Measurements from ENCODE around the gene NDRG4.
A peak's percentile ranks its signal among the peaks of the same experiment; 100 is the strongest.

Gene NDRG4

DNA sequence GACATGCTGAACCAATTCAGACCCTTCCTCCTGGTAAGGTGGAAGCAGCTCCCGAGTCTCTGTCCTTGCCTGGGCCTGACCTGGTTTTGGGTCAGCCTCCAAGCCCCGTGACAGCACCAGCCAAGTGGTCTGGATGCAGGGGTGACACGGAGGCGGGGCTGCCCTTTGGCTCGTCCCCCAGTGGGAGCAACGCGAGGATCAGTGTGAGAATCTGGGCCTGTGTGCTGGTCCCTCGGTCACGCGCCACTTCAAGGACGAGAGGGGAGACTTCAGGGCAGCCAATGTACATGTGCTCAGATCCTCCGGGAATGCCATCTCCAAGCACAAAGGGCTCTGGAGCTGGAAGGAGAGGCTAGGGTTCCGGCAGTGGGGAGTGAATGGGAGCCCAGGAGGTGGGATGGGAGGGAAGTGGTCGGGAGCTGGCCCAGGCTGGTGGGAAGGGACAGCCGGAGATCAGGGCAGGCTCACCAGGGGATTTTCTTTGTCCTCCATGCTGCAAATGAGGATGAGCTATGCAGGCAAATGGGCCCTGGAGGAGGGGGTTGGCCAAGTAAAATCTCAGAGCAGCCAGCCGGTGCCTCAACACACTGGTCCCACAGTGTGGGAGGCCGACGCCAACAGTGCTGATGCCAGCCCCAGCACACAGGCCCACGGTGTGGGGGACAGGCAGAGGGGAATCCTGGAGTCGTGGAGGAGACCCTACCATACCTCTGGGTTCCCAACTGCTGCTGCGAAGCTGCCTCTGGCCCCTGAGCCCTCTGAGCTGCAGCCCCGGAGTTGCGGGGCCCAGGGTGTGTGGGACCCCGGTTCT lies 4.2 kb upstream of the NDRG4 start:
- DNase-seq (ENCODE audit: low spot score) = peak; percentile 36

DNA sequence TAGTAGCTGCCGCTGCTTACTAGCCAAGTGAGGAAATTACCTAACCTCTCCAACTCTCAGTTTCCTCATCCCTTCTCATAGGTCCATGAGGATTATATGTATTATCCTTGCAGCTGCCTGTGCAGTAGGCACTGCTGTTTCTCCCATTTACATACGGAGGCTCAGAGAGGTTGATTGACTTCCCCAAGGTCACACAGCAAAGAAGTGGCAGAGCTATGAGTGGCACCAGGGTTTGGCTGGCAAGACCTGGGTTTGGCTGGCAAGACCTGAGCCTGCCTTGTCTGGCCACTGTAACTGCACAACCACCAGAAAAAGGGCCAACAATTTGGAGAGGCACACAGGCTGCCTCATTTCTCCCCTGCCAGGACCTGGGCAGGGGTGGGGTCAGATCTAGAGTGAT lies 2.5 kb upstream of the NDRG4 start:
- DNase-seq (ENCODE audit: low spot score) = no peak

DNA sequence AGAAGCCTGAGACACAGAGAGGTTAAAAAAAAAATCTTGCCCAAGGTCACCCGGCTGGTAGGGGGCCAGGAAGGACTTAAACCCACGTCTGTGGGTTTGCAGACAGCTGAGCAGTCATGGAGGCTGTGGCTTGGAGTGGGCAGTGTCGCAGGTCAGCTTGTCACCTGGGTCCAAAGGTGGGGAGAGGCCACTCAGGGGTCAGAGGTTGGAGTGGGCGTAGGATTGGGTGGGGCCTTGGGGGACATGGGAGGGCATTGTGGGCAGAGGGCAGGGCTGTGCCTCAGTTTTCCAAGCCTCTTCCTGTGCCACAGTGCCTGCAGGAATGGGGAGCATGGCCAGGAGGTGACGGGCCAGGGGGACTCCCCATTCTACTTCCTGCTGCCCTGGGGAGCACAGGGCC lies 2.0 kb upstream of the NDRG4 start:
- DNase-seq (ENCODE audit: low spot score) = no peak

DNA sequence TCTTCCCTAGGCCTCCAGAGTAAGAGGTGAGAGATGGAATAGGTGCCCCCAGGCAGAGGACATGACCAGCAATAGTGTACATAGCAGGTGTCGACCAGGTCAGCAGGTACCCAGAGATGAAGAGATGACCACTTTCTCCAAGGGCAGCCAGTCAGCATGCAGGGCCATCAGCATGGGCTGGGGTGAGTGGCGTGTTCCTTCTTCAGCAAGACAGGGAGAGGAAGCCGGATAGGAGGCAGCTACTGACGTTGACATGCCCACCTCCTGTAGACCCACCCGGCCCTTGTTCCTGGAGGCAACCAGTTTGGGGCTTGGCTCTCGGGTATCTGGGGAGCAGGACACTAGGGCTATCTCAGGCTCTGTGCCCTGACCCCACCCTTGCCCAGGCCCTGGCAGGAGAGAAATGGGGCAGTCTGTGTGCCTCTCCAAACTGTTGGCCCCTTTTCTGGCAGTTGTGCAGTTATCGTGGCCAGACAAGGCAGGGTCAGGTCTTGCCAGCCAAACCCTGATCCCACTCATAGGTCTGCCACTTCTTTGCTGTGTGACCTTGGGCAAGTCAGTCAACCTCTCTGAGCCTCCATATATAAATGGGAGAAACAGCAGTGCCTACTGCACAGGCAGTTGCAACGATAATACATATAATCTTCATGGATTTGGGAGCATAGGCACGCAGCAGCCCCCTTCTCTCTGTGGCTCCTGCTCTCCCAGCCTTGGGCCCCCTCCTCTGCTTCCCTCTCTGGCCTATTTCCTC lies 1.4 kb upstream of the NDRG4 start:
- no peak for DNase-seq (ENCODE audit: low spot score)

DNA sequence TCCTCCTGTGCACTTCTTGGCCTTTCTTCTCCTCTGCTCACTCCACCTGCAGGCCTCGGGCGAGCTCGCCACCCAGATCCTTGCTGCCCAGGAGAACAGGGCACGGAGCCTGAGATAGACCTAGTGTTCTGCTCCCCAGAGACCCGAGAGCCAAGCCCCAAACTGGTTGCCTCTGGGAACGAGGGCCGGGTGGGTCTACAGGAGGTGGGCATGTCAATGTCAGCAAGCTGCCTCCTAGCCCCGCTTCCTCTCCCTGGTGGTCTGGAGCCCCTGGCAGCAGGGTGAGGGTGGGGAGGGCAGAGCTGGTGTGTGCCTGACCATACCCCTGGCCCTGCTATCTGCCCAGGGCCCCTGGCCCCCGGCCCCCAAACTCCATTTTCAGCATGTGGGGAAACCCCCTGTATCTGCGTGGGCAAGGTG lies 841 bp upstream of the NDRG4 start:
- DNase-seq (ENCODE audit: low spot score) = no peak

DNA sequence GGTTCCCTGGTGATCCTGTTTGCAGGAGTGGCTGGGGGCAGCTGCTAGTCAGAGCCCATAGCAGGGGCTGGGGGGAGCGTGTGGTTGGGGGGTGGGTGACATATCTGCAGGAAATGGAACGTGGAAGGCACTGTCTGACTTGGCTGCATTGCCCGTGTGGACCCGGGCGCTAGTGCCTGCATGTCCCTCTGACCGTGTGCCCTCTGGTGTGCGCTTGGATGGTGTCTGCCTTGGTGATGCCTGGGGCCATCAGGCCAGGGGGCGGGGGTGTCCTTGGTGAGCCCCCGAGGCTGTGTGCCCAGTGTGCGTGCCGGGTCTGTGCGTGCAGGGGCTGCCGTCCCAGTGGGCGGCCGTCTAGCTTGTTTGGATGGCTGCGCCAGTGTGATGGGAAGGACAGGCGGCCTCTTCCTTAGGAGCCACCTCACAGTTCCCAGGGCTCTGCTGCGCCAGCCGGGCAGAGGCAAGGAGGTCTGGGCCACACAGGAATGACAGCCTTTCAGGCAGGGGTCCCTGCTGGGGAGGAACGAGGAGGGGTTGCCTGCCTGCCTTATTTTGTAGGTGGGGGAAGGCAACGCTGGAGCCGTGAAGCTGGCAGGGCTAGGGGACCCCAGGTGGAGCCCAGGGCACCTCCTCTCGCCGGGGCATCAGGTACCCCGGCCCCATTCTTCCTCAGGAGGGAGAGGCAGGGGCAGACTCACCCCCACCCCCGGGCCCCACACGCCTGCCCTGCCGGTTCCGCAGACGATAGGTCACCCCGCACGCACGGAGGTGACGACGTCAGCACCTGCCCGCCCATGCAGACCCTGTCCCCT lies 693 bp downstream of the NDRG4 start:
- no peak for DNase-seq (ENCODE audit: low spot score)

DNA sequence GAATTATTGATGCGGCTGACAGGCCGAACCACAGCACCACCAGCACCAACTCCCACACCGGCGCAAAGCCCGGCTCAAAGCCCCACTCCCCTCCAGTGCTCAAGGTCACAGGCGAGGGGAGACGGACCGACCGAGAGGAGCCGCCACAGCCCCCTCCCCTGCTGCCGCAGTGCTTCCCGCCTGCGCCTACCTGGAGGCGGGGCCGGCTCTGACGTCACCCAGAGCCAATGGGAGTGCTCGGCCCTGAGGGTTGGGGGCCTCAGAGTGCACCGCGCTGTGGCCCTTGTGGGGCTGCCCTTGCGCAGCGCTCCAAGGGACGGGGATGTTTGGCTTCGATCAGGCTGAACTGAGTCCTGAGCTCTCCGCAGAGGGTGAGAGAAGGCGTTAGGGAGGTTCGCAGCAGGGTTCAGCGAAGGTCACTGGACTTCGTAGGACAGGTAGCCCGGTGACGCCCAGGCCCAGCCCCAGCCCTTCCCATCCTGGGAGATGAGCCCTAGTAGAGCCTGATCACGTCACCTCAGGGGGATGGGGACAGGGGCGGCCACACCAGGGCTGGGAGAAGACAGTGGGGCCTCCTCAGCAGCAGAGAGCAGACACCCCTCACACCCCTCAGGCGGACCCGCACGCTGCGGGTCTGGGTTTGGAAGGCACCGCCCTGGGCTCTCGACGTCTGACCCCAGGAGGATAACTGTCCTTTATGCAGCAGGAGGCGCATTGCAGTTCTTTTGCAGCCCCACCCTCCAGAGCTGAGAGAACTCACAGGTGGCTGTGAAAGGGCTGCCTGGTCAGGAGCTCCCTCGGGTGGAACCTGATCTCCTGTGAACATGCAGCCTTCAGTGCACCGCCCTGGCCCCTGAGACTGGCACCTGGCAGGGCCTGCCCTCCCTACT lies 1.5 kb downstream of the NDRG4 start:
- DNase-seq (ENCODE audit: low spot score) = no peak

DNA sequence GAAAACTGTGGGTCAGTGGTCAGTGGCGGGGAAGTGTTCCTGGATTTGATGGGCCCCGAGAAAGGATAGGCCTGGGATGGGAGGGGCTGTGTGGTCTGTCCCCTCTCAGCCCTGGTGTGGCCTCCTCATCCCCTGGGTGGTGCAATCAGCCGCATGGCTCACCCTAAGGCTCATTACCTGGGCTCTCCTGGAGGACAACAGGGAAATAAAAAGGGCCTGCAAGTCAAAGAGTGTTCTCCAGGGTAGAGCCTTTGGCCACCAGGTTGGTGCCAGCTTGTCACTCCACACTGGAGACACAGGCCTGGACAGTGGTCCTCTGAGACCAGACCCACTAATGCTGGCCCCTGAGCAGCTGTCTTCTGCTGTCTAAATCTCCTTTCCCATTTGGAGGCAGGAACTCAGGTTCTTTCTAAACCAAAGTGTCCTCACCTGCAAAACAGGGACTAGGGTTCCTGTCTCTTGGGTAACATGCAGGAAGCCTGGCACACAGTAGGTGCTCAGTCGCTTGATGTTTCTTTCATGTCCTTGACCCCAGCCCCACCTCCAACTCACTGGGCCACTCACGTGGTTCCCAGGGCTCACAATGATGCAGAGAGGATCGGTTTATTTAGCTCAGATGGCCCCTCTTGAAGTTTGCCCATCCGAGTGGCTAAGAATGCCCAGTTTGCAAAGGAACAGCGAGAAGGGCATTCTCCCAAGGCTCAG lies 2.4 kb downstream of the NDRG4 start:
- DNase-seq (ENCODE audit: low spot score) = no peak

DNA sequence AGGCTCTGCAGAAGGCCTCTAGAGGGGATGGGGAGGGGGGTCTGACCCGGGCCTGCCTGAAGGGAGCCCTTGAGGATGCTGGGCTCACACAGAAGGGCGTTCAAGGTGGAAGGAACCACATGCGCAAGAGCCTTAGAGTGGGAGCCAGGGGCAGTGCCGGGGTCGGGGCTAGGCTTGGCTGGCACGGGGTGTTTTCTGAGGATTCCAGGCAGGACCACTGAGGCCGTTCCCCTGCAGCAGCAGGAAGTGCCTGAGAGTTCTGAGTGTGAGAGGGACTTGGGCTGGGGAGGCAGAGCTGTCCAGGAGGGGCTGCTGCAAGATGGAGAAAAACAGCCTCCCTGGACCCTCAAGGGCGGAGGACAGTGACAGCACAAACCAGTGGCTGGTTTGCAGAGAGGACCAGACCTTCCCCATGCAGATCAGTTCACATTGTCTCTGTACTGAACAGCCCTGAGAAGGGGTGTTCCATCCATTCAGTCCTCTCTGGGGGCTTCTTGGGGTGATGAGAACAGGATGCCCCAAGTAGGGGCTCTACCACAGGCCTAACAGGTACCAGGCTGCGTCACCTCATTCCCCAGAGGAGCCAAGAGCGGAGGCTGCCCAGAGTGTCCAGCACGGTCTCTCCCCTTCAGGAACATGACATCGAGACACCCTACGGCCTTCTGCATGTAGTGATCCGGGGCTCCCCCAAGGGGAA lies 3.4 kb downstream of the NDRG4 start:
- DNase-seq (ENCODE audit: low spot score) = no peak

DNA sequence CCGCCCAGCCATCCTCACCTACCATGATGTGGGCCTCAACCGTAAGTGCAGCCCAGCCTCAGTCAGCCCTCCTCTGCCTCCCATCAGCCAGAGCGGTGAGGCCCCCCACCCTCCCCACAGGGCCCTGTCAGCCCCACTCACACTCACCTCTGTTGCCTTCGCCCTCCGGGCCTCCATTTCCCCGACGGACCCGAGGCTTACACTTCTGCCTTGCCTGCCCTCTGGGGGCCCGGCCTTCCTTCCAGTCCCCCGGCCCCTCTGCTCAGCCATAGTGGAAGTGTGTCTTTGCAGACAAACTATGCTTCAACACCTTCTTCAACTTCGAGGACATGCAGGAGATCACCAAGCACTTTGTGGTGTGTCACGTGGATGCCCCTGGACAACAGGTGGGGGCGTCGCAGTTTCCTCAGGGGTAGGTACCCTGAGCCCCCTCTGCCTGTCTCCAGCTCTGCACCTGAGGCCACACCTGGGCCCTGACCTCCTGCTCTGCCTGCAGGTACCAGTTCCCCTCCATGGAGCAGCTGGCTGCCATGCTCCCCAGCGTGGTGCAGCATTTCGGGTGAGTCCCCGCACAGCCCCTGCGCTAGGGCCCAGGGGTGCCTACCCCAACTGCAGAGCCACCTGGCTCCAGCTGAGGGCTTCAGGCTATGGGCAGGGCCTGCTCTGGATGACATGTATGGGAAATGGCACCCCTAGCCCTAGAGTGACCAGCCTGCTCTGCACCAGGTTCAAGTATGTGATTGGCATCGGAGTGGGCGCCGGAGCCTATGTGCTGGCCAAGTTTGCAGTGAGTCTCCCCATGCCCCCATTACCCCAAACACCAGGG lies 4.1 kb downstream of the NDRG4 start:
- no peak for DNase-seq (ENCODE audit: low spot score)

DNA sequence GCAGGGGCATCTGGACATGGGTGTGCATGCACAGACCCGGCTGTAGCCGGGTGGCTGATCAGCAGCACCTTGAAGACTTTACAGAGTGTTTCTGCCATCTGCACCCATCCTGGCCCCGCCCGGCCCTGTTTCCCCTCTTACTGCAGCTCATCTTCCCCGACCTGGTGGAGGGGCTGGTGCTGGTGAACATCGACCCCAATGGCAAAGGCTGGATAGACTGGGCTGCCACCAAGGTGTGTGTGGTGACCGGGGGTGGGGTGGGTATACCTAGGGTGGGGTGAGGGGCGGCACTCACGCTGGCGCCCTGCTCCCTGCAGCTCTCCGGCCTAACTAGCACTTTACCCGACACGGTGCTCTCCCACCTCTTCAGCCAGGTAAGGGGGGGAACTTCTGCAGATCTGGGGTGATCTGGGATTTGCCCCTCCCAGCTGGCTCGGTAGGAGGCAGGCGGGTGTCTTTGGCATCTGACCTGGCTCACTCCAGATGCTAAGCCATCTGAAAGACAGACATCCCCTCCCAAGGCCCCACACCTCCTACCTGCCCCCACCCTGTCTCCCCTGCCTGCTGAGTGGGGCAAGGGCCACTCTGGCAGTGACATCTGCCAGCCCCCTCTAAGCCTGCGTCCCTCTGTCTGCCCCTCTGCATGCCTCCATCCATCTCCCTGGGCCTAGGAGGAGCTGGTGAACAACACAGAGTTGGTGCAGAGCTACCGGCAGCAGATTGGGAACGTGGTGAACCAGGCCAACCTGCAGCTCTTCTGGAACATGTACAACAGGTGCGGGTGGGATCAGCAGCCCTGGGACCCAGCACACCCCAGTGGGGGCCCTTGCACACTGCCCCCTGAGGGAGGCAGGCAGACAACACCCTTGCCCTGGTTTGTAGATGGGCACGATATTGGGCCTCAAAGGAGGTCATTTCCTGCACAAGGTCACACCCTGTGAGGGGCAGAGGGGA lies 6.6 kb downstream of the NDRG4 start:
- DNase-seq (ENCODE audit: low spot score) = no peak

DNA sequence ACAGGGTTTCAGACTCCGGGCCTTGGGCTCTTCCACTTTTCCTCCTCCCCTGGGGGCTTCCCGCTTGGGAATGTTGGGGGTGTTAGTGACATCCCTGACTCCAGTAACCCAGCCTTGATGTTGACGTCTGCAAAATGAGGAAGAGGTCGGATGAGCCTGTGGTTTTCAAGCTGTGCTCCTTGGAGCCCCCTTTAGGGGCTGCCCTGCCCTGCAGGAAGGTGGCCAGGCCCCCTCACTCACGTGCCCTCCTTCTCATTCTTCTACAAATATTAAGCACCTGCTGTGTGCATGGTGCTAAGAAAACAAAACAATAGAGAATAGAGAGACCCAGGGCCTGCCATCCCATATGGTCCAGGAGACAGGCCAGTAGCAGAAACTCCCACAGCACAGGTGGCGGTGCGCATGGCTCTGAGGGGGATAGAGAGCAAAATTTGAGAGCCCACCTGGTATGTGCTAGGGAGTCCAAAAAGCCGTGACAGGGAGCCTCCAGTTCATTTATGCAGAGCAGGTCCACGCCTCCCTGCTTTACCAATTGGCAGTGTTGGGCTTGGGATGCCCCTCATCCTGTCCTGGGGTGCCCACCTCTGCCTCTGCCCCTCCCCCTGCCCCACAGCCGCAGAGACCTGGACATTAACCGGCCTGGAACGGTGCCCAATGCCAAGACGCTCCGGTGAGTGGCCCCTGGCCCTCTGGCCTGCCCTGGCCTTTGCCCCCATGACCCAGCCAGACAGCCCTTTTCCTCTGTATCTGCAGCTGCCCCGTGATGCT lies 7.4 kb downstream of the NDRG4 start:
- no peak for DNase-seq (ENCODE audit: low spot score)

DNA sequence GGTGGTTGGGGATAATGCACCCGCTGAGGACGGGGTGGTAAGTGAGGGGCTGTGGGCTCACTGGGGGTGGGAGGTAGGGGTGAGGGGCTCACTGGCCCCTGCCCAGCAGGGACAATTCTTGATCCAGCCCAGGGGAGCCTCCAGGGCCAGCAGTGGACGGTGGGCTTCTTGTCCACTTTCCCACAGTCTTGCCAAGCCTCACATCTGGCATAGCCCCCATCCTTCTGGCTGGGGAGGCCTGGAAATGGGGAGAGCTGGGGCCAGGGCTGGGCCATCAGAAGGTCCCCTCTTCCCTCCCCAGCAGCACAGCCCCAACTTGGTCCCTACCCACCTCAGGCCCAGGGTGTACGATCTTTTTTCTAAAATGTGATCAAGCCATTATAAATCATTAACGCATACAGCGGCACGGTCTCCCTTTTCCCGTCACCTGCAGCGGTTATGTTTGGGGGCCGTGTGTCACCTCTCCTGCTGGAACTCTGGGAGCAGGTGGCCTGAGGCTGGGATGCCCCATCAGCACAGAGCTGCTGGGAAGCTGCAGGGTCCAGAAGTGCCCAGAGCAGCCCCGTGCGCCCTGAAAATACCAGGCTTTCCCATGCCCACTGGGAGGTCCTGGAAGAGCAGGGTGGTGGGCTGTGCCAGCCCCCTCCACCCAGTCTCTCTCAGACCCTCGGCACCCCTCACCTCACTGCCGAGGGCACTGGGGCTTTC lies 8.2 kb downstream of the NDRG4 start:
- no peak for DNase-seq (ENCODE audit: low spot score)

DNA sequence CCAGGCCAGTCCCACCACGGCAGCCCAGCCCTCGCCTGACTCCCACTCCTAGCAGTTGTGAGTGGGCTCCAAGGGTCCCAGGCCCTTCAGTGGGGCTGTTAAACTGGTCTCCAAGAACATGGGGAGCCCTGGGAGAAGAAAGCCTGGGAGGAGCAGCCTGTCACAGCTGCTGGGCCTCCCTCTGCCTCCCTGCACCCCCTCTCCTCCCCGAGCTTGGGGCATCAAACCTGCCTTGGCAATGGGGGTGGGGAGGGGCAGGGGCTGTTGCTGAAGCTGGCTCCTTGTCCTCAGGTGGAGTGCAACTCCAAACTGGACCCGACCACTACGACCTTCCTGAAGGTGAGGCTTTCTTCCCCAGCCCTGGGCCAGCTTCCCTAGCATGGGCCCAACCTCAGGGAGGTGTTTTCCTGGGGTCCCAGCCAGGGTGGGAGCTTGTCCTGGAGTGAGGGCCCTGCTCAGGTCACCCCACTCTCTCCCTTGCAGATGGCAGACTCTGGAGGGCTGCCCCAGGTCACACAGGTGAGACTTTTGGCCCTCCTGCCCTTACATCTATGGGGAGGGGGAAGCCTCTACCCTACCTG lies 8.8 kb downstream of the NDRG4 start:
- DNase-seq (ENCODE audit: low spot score) = no peak

DNA sequence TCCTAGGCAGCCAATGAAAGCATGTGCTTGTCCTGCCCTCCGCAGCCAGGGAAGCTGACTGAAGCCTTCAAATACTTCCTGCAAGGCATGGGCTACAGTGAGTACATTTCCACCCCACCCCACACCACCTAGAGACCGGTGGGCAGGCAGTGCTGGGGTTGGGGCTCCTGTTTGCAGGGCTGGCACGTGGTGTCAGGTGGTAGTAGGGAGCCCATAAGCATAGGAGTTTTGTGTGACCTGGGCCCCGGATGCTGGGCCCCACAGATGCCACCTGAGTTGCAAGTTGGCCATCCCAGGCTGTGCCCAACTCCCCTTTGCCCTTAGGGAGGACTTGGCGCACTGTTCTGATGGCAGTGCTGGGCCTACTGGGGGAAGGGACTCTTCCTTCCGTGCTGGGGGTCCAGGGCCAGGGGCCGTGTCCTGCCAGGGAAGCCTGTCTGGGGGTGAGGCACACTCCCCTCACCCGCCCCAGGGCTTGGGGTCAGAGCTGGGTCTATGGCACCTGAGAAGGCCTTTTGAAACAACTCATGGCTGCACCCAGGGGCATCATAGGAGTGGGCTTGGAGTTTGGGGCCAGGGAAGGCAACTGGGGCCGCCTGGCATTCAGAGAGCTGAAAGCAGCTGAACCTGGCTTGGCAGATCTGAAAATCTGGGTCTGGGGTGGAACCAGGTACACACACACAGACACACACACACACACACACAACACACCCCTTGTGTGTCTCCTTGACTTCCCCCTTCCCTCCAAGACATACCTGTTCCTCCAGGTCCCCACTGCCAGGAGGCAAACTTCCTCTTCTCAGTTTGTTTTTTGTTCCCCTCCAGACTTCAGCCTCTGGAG lies 9.5 kb downstream of the NDRG4 start:
- no peak for DNase-seq (ENCODE audit: low spot score)

Data from AG08396 (cell line).